ENCODE results near the gene SMIM20. TPM values are rescaled to one million over a fixed set of nuclear protein-coding genes. Genes with fewer than 3 reads are reported as not detected.

Gene SMIM20
- total and polyA plus RNA-seq, 10 donors, result 15.7 to 61.0 (median 21.4) TPM

GRCh38 chr4:25870081-25870480, 43.9 kb upstream of the SMIM20 start:
- 78 to 95% (median 82%) methylated on average over 2 of the region's 2 CpGs for WGBS, 5 donors
- Histone ChIP-seq H3K36me3 (no peaks in the 10 kb centered on the region), H3K9me3 (no peaks in the 10 kb centered on the region), H3K27ac (peak overlapping the region in 4 of 8 donors; percentile 31 to 84 (median 82)), H3K4me3 (no peak overlapping the region), H3K27me3 (replicated peaks in 1 of 7) (no peaks in the 10 kb centered on the region), H3K4me1 (peaks cover 22 to 91% (median 42%) of the 10 kb centered on the region in 6 donors)
- intact Hi-C loops (cut with DNase I; ENCODE audit: low total_unique reads), result no loop called here
- DNase-seq, result no peak
- TF ChIP-seq POLR2AphosphoS5 (IDR thresholded peaks at IDR 0.05) (peak in 1 of 3 donors; percentile 7), POLR2A (IDR thresholded peaks at IDR 0.05) (no peak)

GRCh38 chr4:25872851-25873631, 41.0 kb upstream of the SMIM20 start:
- Histone ChIP-seq H3K4me1 (peaks cover 6 to 90% (median 23%) of the 10 kb centered on the region in 6 donors), H3K4me3 (no peak overlapping the region), H3K9me3 (no peaks in the 10 kb centered on the region), H3K27me3 (replicated peaks in 1 of 7) (no peaks in the 10 kb centered on the region), H3K27ac (peak overlapping the region; percentile 21 to 84 (median 72)), H3K36me3 (no peaks in the 10 kb centered on the region)
- intact Hi-C loops (cut with DNase I; ENCODE audit: low total_unique reads), result no loop called here
- no peak for TF ChIP-seq POLR2AphosphoS5 (IDR thresholded peaks at IDR 0.05)
- TF ChIP-seq POLR2A (IDR thresholded peaks at IDR 0.05), result no peak
- no peak for TF ChIP-seq CTCF (IDR thresholded peaks at IDR 0.05 in 8 of 11, conservative IDR thresholded peaks at IDR 0.05 in 3 of 11)
- WGBS, 5 donors, result 70 to 83% (median 79%) methylated on average over 13 of the region's 13 CpGs
- DNase-seq, result no peak

- DNase-seq, result no peak
- TF ChIP-seq CTCF (IDR thresholded peaks at IDR 0.05 in 8 of 11, conservative IDR thresholded peaks at IDR 0.05 in 3 of 11), result no peak
- no peak for TF ChIP-seq POLR2AphosphoS5 (IDR thresholded peaks at IDR 0.05)
- no peak for TF ChIP-seq POLR2A (IDR thresholded peaks at IDR 0.05)
- Histone ChIP-seq H3K36me3 (no peaks in the 10 kb centered on the region), H3K27ac (peak overlapping the region; percentile 21 to 84 (median 72)), H3K4me1 (peaks cover 9 to 91% (median 29%) of the 10 kb centered on the region in 6 donors), H3K9me3 (no peaks in the 10 kb centered on the region), H3K27me3 (replicated peaks in 1 of 7) (no peaks in the 10 kb centered on the region), H3K4me3 (no peak overlapping the region)
- intact Hi-C loops (cut with DNase I; ENCODE audit: low total_unique reads), result no loop called here
- WGBS, 5 donors, result 74 to 89% (median 77%) methylated on average over 7 of the region's 7 CpGs
These were observed 40.3 kb upstream of the SMIM20 start for GRCh38 chr4:25873632-25874129.

- Histone ChIP-seq H3K27me3 (replicated peaks in 1 of 7) (no peaks in the 10 kb centered on the region), H3K27ac (peak overlapping the region; percentile 14 to 84 (median 72)), H3K4me3 (no peak overlapping the region), H3K4me1 (peaks cover 14 to 99% (median 36%) of the 10 kb centered on the region in 6 donors), H3K36me3 (no peaks in the 10 kb centered on the region), H3K9me3 (no peaks in the 10 kb centered on the region)
- intact Hi-C loops (cut with DNase I; ENCODE audit: low total_unique reads), result no loop called here
- DNase-seq, result no peak
- 70 to 78% (median 75%) methylated on average over 3 of the region's 3 CpGs for whole genome bisulfite sequencing, 5 donors
- TF ChIP-seq CTCF (IDR thresholded peaks at IDR 0.05 in 8 of 11, conservative IDR thresholded peaks at IDR 0.05 in 3 of 11) (no peak), POLR2A (IDR thresholded peaks at IDR 0.05) (no peak), POLR2AphosphoS5 (IDR thresholded peaks at IDR 0.05) (peak in 1 of 3 donors; percentile 53)
These were observed 39.4 kb upstream of the SMIM20 start for GRCh38 chr4:25874655-25875054.

All from spleen (tissue), 11 donors.